Endodermal cell (in vitro differentiated cells): ENCODE measurements around the gene ABCB11. TPM values are rescaled to one million over a fixed set of nuclear protein-coding genes. Genes with fewer than 3 reads are reported as not detected.

Experiments used
- DNase-seq: peaks from one replicate; pipeline ENCODE4 v3.0.0-alpha.2; 2017
- H3K27ac ChIP-seq: 2 replicates; pipeline ENCODE4 v1.5.1; 2013; ENCODE audit warnings: mild to moderate bottlenecking, low read depth, low read length, moderate library complexity
- H3K27me3 ChIP-seq: 2 replicates; pipeline ENCODE4 v1.6.1; 2013; ENCODE audit warnings: mild to moderate bottlenecking, low read length, moderate library complexity; ENCODE audit not compliant: insufficient read depth, control insufficient read depth, poor library complexity, severe bottlenecking
- H3K36me3 ChIP-seq: 2 replicates; pipeline ENCODE4 v1.7.0; 2013; ENCODE audit warnings: mild to moderate bottlenecking, low read length, moderate library complexity; ENCODE audit not compliant: control insufficient read depth, insufficient read depth
- H3K4me1 ChIP-seq: one replicate; pipeline ENCODE4 v1.7.0; 2013; ENCODE audit warnings: low read length; ENCODE audit not compliant: control insufficient read depth, insufficient read depth
- H3K4me3 ChIP-seq: 2 replicates; pipeline ENCODE4 v1.5.1; 2013; ENCODE audit warnings: mild to moderate bottlenecking, low read length, moderate library complexity
- H3K9ac ChIP-seq: 2 replicates; pipeline ENCODE4 v1.6.1; 2013; ENCODE audit warnings: mild to moderate bottlenecking, low read length, moderate library complexity; ENCODE audit not compliant: poor library complexity, severe bottlenecking; ENCODE audit errors: extremely low read depth
- H3K9me3 ChIP-seq: 2 replicates; pipeline ENCODE4 v1.6.1; 2013; ENCODE audit warnings: mild to moderate bottlenecking, low read length, moderate library complexity; ENCODE audit not compliant: control insufficient read depth
- H3K27ac Mint-ChIP-seq: 2 replicates; pipeline ENCODE4 v1.8.0; 2020; ENCODE audit warnings: mixed read lengths
- H3K27me3 Mint-ChIP-seq: 2 replicates; pipeline ENCODE4 v1.8.0; 2021; ENCODE audit warnings: mild to moderate bottlenecking, mixed read lengths; ENCODE audit not compliant: insufficient read depth
- H3K36me3 Mint-ChIP-seq: 2 replicates; pipeline ENCODE4 v1.8.0; 2020; ENCODE audit warnings: low read depth, mixed read lengths
- H3K4me1 Mint-ChIP-seq: 2 replicates; pipeline ENCODE4 v1.8.0; 2020; ENCODE audit warnings: mixed read lengths
- H3K4me3 Mint-ChIP-seq: 2 replicates; pipeline ENCODE4 v1.8.0; 2020; ENCODE audit warnings: mild to moderate bottlenecking, moderate library complexity, mixed read lengths
- H3K9me3 Mint-ChIP-seq: 2 replicates; pipeline ENCODE4 v1.8.0; 2020; ENCODE audit warnings: mild to moderate bottlenecking, mixed read lengths
- WGBS, 2 experiments: methylation state at CpG; one replicate each; pipeline versions ENCODE4 v1.1.5 to v1.1.7; 2013; ENCODE audit warnings: missing lambda C conversion rate in 2 of 2, mixed read lengths in 1 of 2; ENCODE audit not compliant: insufficient coverage in 1 of 2, insufficient read length in 1 of 2; 5-methylcytosine and 5-hydroxymethylcytosine counted together
- total RNA-seq, 2 donors: library from RNA; stranded (reverse); fragmentation: NEBNext Ultra II Directional in 1 of 2; extraction: Animal tissue kit (Norgen Biotek cat#: 25700) in 1 of 2; gene quantifications; 2 replicates in 1 of 2; 3 replicates in 1 of 2; pipeline ENCODE4 v1.2.1, GENCODE V29; 2021
- TF ChIP-seq, protein P1 (sequence below): fragments of 200-600 bp; sonication (generic); conservative IDR thresholded peaks from 2 replicates; pipeline ENCODE4 v1.5.0; 2021; ENCODE audit warnings: antibody characterized with exemption, mild to moderate bottlenecking

The ABCB11 gene
- total RNA-seq, 2 donors from 2014 or later: 0.04 TPM

DNA sequence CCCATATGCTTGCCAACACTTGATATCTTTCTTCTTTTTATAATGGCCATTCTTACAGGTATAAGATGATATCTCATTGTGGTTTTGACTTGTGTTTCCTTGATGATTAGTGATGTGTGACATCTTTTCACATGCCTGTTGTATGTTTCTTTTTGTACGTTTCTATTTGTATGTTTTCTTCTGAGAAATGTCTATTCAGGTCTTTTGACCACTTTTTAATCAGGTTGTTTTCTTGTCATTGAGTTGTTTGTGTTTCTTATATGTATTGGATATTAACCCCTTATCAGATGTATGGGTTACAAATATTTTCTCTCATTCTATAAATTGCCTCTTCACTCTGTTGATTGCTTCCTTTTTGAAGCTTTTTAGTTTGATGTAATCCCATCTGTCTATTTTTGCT, 42.4 kb downstream of the ABCB11 start:
- Histone ChIP-seq H3K27me3 (no peaks in the 10 kb centered on the region), H3K27ac (no peak overlapping the region)

DNA sequence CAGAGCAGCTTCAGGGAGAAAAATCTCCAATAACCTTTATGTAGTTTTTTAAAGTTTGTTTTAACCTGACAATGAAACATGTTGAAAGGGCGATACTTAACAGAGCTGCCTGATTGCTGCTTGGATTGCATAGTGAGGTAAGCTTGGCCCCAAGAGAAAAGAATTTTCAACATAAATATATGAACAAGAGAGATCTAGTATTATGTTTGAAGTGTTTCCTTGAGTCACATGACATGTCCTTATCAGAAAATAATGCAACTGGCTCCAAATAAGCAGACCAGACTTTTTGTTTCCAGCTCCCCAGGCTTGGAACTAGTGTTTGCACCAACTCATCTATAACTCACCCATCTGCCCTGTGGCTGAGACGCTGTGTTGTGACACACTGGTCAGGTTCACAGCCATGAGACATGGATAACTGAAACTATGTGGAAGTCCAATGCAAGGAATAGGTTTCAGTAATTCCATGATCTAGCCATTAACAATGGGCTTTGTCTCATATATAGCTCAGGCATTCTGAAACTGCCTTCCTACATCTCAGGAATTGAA, 44.7 kb downstream of the ABCB11 start:
- H3K4me3 ChIP-seq: no peak overlapping the region
- H3K9me3 ChIP-seq: no peaks in the 10 kb centered on the region
- no peak for DNase-seq
- WGBS, 2 experiments: 100% methylated on average over 1 to 2 of the region's 2 CpGs
- no peaks in the 10 kb centered on the region for H3K9me3 Mint-ChIP-seq
- no peak overlapping the region for H3K9ac ChIP-seq
- H3K4me1 ChIP-seq: no peaks in the 10 kb centered on the region
- TF ChIP-seq, protein P1, sequence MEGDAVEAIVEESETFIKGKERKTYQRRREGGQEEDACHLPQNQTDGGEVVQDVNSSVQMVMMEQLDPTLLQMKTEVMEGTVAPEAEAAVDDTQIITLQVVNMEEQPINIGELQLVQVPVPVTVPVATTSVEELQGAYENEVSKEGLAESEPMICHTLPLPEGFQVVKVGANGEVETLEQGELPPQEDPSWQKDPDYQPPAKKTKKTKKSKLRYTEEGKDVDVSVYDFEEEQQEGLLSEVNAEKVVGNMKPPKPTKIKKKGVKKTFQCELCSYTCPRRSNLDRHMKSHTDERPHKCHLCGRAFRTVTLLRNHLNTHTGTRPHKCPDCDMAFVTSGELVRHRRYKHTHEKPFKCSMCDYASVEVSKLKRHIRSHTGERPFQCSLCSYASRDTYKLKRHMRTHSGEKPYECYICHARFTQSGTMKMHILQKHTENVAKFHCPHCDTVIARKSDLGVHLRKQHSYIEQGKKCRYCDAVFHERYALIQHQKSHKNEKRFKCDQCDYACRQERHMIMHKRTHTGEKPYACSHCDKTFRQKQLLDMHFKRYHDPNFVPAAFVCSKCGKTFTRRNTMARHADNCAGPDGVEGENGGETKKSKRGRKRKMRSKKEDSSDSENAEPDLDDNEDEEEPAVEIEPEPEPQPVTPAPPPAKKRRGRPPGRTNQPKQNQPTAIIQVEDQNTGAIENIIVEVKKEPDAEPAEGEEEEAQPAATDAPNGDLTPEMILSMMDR: no peak
- no peaks in the 10 kb centered on the region for H3K36me3 Mint-ChIP-seq
- H3K4me1 Mint-ChIP-seq: no peaks in the 10 kb centered on the region
- peaks cover 27% of the 10 kb centered on the region for H3K27me3 Mint-ChIP-seq
- H3K36me3 ChIP-seq: no peaks in the 10 kb centered on the region
- H3K27ac ChIP-seq: no peak overlapping the region
- no peaks in the 10 kb centered on the region for H3K27me3 ChIP-seq
- H3K4me3 Mint-ChIP-seq: no peak overlapping the region
- no peak overlapping the region for H3K27ac Mint-ChIP-seq

More for the DNA sequence above, 42.4 kb downstream of the ABCB11 start:
- Mint-ChIP-seq H3K4me1 (peaks cover 12% of the 10 kb centered on the region), H3K27ac (no peak overlapping the region), H3K27me3 (peaks cover 31% of the 10 kb centered on the region), H3K9me3 (no peaks in the 10 kb centered on the region), H3K4me3 (no peak overlapping the region), H3K36me3 (no peaks in the 10 kb centered on the region)
- Histone ChIP-seq H3K9ac (no peak overlapping the region), H3K9me3 (no peaks in the 10 kb centered on the region), H3K4me1 (no peaks in the 10 kb centered on the region), H3K36me3 (no peaks in the 10 kb centered on the region), H3K4me3 (no peak overlapping the region)
- no peak for DNase-seq
- WGBS, 2 experiments: 95% methylated on average over 1 of the region's 1 CpG; no CpG with 5 or more reads in 1 of the 2 experiments
- TF ChIP-seq, protein P1: no peak

DNA sequence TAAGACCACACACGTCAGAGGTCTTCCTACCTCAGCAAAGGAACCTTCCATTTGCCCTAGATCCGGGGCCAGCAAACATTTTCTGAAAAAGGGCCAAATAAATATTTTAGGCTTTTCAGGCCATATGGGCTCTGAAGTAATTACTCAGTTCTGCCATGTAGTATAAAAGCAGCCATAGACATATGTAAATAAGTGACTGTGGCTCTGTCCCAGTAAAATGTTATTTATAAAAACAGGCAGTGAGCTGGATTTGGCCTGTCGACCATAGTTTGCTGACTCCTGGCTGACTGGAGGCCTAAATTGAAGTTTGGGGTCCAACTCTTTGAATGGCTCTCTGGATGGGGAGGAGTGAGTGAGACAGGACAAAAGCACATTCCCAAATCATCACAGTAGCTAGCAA, 49.5 kb downstream of the ABCB11 start:
- Mint-ChIP-seq H3K36me3 (no peaks in the 10 kb centered on the region), H3K27ac (no peak overlapping the region), H3K9me3 (peaks cover 5% of the 10 kb centered on the region), H3K4me1 (peaks cover 4% of the 10 kb centered on the region), H3K27me3 (peaks cover 3% of the 10 kb centered on the region), H3K4me3 (no peak overlapping the region)
- TF ChIP-seq, protein P1: no peak
- Histone ChIP-seq H3K9me3 (peaks cover 7% of the 10 kb centered on the region), H3K4me3 (no peak overlapping the region), H3K27me3 (no peaks in the 10 kb centered on the region), H3K36me3 (no peaks in the 10 kb centered on the region), H3K9ac (no peak overlapping the region), H3K4me1 (no peaks in the 10 kb centered on the region), H3K27ac (no peak overlapping the region)
- 91 to 100% methylated on average over 2 to 3 of the region's 3 CpGs for WGBS, 2 experiments
- no peak for DNase-seq
